Neutrophil (primary cell): ENCODE measurements around the gene PCDHGA2.

Experiments used
- H3K27ac ChIP-seq: fragments of 200-600 bp; sonication (generic); 2 replicates; pipeline ENCODE4 v1.5.1; 2016; ENCODE audit warnings: mild to moderate bottlenecking, moderate library complexity
- H3K27me3 ChIP-seq: fragments of 200-600 bp; sonication (generic); 2 replicates; pipeline ENCODE4 v1.6.0; 2016; ENCODE audit warnings: mild to moderate bottlenecking
- H3K36me3 ChIP-seq: fragments of 200-600 bp; sonication (generic); 2 replicates; pipeline ENCODE4 v1.5.1; 2017
- H3K4me1 ChIP-seq, 2 experiments: fragments of 200-600 bp in 1 of 2; sonication (generic) in 1 of 2; 1 replicate in 1 of 2; 2 replicates in 1 of 2; pipeline versions ENCODE4 v1.5.1 to v1.6.1; 2013 to 2016; ENCODE audit warnings: low read depth in 1 of 2, low read length in 1 of 2, mild to moderate bottlenecking in 1 of 2, moderate library complexity in 1 of 2; ENCODE audit not compliant: control insufficient read depth in 1 of 2, insufficient read depth in 1 of 2
- H3K4me3 ChIP-seq, 2 experiments: fragments of 200-600 bp in 1 of 2; sonication (generic) in 1 of 2; 1 replicate in 1 of 2; 2 replicates in 1 of 2; pipeline ENCODE4 v1.5.1; 2013 to 2016; ENCODE audit warnings: low read depth in 1 of 2, low read length in 1 of 2, mild to moderate bottlenecking in 1 of 2, moderate library complexity in 1 of 2
- H3K9me3 ChIP-seq: fragments of 200-600 bp; sonication (generic); 2 replicates; pipeline ENCODE4 v1.5.1; 2016
- TF ChIP-seq, protein P1 (sequence below): fragments of 200-600 bp; sonication (generic); IDR thresholded peaks from 2 replicates; pipeline ENCODE4 v1.5.1; 2016; ENCODE audit warnings: antibody characterized with exemption

Gene PCDHGA2

DNA sequence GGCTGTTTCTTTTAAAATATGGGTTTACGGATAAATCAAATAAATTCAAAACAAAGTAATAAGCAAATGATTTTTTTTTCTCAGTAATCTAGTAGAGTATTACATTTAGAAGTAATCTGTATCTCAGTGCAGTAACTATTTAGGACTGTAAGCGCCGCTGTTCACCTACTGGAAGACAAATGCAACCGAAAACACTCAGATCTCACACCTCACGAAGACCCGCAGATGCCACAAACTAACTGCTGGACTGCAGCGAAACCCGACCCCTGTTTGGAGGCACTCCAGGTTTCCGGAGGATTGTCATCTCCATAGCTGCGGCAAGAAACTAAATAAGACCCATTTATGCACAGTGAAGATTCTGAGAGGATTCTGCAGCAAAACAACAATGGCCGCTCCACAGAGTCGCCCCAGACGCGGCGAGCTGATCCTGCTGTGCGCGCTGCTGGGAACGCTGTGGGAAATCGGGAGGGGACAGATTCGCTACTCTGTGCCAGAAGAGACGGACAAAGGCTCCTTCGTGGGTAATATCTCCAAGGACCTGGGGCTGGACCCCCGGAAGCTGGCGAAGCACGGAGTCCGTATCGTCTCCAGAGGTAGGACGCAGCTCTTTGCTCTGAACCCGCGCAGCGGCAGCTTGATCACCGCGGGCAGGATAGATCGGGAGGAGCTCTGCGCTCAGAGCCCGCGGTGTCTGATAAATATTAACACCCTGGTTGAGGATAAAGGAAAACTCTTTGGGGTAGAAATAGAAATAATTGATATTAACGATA lies 54.1 kb downstream of the PCDHGA2 start, which contains the start of gene PCDHGA8:
Gene PCDHGA8 (plus strand): TSS at position 205 of the 770 bp plus-strand sequence. CDS start 181 bp downstream, at position 386.
- H3K9me3 ChIP-seq = peaks cover 26% of the 10 kb centered on the region
- H3K4me1 ChIP-seq = no peaks in the 10 kb centered on the region
- peaks cover 98% of the 10 kb centered on the region for H3K27me3 ChIP-seq
- TF ChIP-seq, protein P1, sequence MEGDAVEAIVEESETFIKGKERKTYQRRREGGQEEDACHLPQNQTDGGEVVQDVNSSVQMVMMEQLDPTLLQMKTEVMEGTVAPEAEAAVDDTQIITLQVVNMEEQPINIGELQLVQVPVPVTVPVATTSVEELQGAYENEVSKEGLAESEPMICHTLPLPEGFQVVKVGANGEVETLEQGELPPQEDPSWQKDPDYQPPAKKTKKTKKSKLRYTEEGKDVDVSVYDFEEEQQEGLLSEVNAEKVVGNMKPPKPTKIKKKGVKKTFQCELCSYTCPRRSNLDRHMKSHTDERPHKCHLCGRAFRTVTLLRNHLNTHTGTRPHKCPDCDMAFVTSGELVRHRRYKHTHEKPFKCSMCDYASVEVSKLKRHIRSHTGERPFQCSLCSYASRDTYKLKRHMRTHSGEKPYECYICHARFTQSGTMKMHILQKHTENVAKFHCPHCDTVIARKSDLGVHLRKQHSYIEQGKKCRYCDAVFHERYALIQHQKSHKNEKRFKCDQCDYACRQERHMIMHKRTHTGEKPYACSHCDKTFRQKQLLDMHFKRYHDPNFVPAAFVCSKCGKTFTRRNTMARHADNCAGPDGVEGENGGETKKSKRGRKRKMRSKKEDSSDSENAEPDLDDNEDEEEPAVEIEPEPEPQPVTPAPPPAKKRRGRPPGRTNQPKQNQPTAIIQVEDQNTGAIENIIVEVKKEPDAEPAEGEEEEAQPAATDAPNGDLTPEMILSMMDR = no peak
- no peak within 1 kb of the TSS for H3K27ac ChIP-seq
- no peak within 1 kb of the TSS for H3K4me3 ChIP-seq
- no peaks in the 10 kb centered on the region for H3K36me3 ChIP-seq
